Effector memory CD4-positive, alpha-beta T cell (primary cell): ENCODE data around the gene TENM4.

Source experiments
- DNase-seq, 3 donors: peaks; one replicate each; pipeline ENCODE4 v3.0.0-alpha.2; 2020
- H3K27ac ChIP-seq: 2 replicates; pipeline ENCODE4 v1.7.0; 2013; ENCODE audit warnings: mild to moderate bottlenecking, low read length, moderate library complexity; ENCODE audit not compliant: insufficient read depth, poor library complexity, severe bottlenecking
- H3K27me3 ChIP-seq: replicated peaks from 2 replicates; pipeline ENCODE4 v1.7.0; 2013; ENCODE audit warnings: mild to moderate bottlenecking, low read length; ENCODE audit not compliant: insufficient read depth, control insufficient read depth, poor library complexity, severe bottlenecking
- H3K36me3 ChIP-seq: 2 replicates; pipeline ENCODE4 v1.7.0; 2013; ENCODE audit warnings: mild to moderate bottlenecking, low read length, moderate library complexity; ENCODE audit not compliant: control insufficient read depth, insufficient read depth
- H3K4me1 ChIP-seq: 2 replicates; pipeline ENCODE4 v1.7.0; 2013; ENCODE audit warnings: low read length, mild to moderate bottlenecking; ENCODE audit not compliant: control insufficient read depth, insufficient read depth, poor library complexity, severe bottlenecking
- H3K4me3 ChIP-seq: 2 replicates; pipeline ENCODE4 v1.7.0; 2013; ENCODE audit warnings: low read length, low read depth, mild to moderate bottlenecking; ENCODE audit not compliant: insufficient read depth, poor library complexity, severe bottlenecking
- H3K9me3 ChIP-seq: 2 replicates; pipeline ENCODE4 v1.7.0; 2013; ENCODE audit warnings: mild to moderate bottlenecking, low read length, moderate library complexity; ENCODE audit not compliant: control insufficient read depth

TENM4 gene

GRCh38 chr11:79113054-79113690, 327.7 kb downstream of the TENM4 start:
- no peaks in the 10 kb centered on the region for H3K4me1 ChIP-seq
- no peaks in the 10 kb centered on the region for H3K27me3 ChIP-seq
- H3K27ac ChIP-seq = no peak overlapping the region
- H3K9me3 ChIP-seq = no peaks in the 10 kb centered on the region
- no peak overlapping the region for H3K4me3 ChIP-seq
- no peak for DNase-seq
- H3K36me3 ChIP-seq = no peaks in the 10 kb centered on the region

- Histone ChIP-seq H3K4me3 (no peak overlapping the region), H3K27ac (no peak overlapping the region), H3K4me1 (no peaks in the 10 kb centered on the region), H3K36me3 (no peaks in the 10 kb centered on the region), H3K27me3 (no peaks in the 10 kb centered on the region), H3K9me3 (no peaks in the 10 kb centered on the region)
- DNase-seq = no peak
Measured at GRCh38 chr11:79110796-79111195, 330.0 kb downstream of the TENM4 start.

GRCh38 chr11:79110321-79110720, 330.5 kb downstream of the TENM4 start:
- DNase-seq = no peak
- Histone ChIP-seq H3K27ac (no peak overlapping the region), H3K27me3 (no peaks in the 10 kb centered on the region), H3K4me1 (no peaks in the 10 kb centered on the region), H3K4me3 (no peak overlapping the region), H3K36me3 (no peaks in the 10 kb centered on the region), H3K9me3 (no peaks in the 10 kb centered on the region)

- no peaks in the 10 kb centered on the region for H3K9me3 ChIP-seq
- no peak for DNase-seq
- no peaks in the 10 kb centered on the region for H3K4me1 ChIP-seq
- H3K27ac ChIP-seq = no peak overlapping the region
- no peak overlapping the region for H3K4me3 ChIP-seq
- no peaks in the 10 kb centered on the region for H3K27me3 ChIP-seq
- no peaks in the 10 kb centered on the region for H3K36me3 ChIP-seq
Measured at GRCh38 chr11:79108851-79109250, 332.0 kb downstream of the TENM4 start.

GRCh38 chr11:79102840-79103239, 338.0 kb downstream of the TENM4 start:
- no peaks in the 10 kb centered on the region for H3K9me3 ChIP-seq
- no peaks in the 10 kb centered on the region for H3K36me3 ChIP-seq
- H3K4me1 ChIP-seq = no peaks in the 10 kb centered on the region

GRCh38 chr11:79101656-79102055, 339.2 kb downstream of the TENM4 start:
- Histone ChIP-seq H3K36me3 (no peaks in the 10 kb centered on the region), H3K27ac (no peak overlapping the region), H3K27me3 (no peaks in the 10 kb centered on the region), H3K9me3 (no peaks in the 10 kb centered on the region), H3K4me3 (no peak overlapping the region), H3K4me1 (no peaks in the 10 kb centered on the region)
- DNase-seq = no peak

More at GRCh38 chr11:79102840-79103239, 338.0 kb downstream of the TENM4 start:
- no peak for DNase-seq
- H3K27me3 ChIP-seq = no peaks in the 10 kb centered on the region
- H3K4me3 ChIP-seq = no peak overlapping the region
- H3K27ac ChIP-seq = no peak overlapping the region

- no peaks in the 10 kb centered on the region for H3K27me3 ChIP-seq
- DNase-seq = no peak
- H3K4me3 ChIP-seq = no peak overlapping the region
- H3K27ac ChIP-seq = no peak overlapping the region
- H3K4me1 ChIP-seq = no peaks in the 10 kb centered on the region
- H3K36me3 ChIP-seq = no peaks in the 10 kb centered on the region
- H3K9me3 ChIP-seq = no peaks in the 10 kb centered on the region
Measured at GRCh38 chr11:79100093-79100910, 340.5 kb downstream of the TENM4 start.

GRCh38 chr11:79098146-79098545, 342.7 kb downstream of the TENM4 start:
- Histone ChIP-seq H3K27ac (no peak overlapping the region), H3K27me3 (no peaks in the 10 kb centered on the region), H3K36me3 (no peaks in the 10 kb centered on the region), H3K4me1 (no peaks in the 10 kb centered on the region), H3K9me3 (no peaks in the 10 kb centered on the region), H3K4me3 (no peak overlapping the region)
- DNase-seq = no peak

GRCh38 chr11:79097246-79097875, 343.5 kb downstream of the TENM4 start:
- Histone ChIP-seq H3K27me3 (no peaks in the 10 kb centered on the region), H3K4me1 (no peaks in the 10 kb centered on the region), H3K36me3 (no peaks in the 10 kb centered on the region), H3K4me3 (no peak overlapping the region), H3K27ac (no peak overlapping the region), H3K9me3 (no peaks in the 10 kb centered on the region)
- DNase-seq = no peak

- no peak for DNase-seq
- Histone ChIP-seq H3K4me3 (no peak overlapping the region), H3K36me3 (no peaks in the 10 kb centered on the region), H3K4me1 (no peaks in the 10 kb centered on the region), H3K27ac (no peak overlapping the region), H3K9me3 (no peaks in the 10 kb centered on the region), H3K27me3 (no peaks in the 10 kb centered on the region)
Measured at GRCh38 chr11:79095424-79095823, 345.4 kb downstream of the TENM4 start.
